ENCODE data around the gene LYST. TPM values are rescaled to one million over a fixed set of nuclear protein-coding genes. Genes with fewer than 3 reads are reported as not detected.
A peak's percentile ranks its signal among the peaks of the same experiment; 100 is the strongest.
"Not testable (repeated sequence)": the region's sequence is repeated elsewhere in the genome, so short reads cannot be mapped to it uniquely, and the experiment has no call there.

LYST gene
- total RNA-seq: 69.7 TPM

- DNase-seq: peak; percentile 28
Measured at GRCh38 chr1:235866205-235866912, at the start of gene LYST. TSS of gene LYST (minus strand) at chr1:235866906. CDS start at chr1:235830417, 36,489 bp downstream.

- not testable (repeated sequence) for DNase-seq
Measured at GRCh38 chr1:235915489-235915888, 48.8 kb upstream of the LYST start.

- DNase-seq: no peak
Measured at GRCh38 chr1:235913311-235913710, 46.6 kb upstream of the LYST start.

- DNase-seq: no peak
Measured at GRCh38 chr1:235911876-235912275, 45.2 kb upstream of the LYST start.

- no peak for DNase-seq
Measured at GRCh38 chr1:235911300-235911662, 44.6 kb upstream of the LYST start.

GRCh38 chr1:235910357-235911299 is 43.9 kb upstream of the LYST start:
- DNase-seq: no peak

GRCh38 chr1:235908742-235909520 is 42.2 kb upstream of the LYST start:
- DNase-seq: peak; percentile 39

- DNase-seq: no peak
Measured at GRCh38 chr1:235907897-235908240, 41.2 kb upstream of the LYST start.

- DNase-seq: no peak
Measured at GRCh38 chr1:235907187-235907896, 40.6 kb upstream of the LYST start.

GRCh38 chr1:235906436-235906835 is 39.7 kb upstream of the LYST start:
- no peak for DNase-seq

- not testable (repeated sequence) for DNase-seq
Measured at GRCh38 chr1:235903809-235904208, 37.1 kb upstream of the LYST start.

- DNase-seq: no peak
Measured at GRCh38 chr1:235902677-235903542, 36.2 kb upstream of the LYST start.

GRCh38 chr1:235901461-235901860 is 34.8 kb upstream of the LYST start:
- DNase-seq: no peak

GRCh38 chr1:235898126-235898525 is 31.4 kb upstream of the LYST start:
- DNase-seq: no peak

GRCh38 chr1:235893840-235894239 is 27.1 kb upstream of the LYST start:
- no peak for DNase-seq

- no peak for DNase-seq
Measured at GRCh38 chr1:235892734-235893413, 26.2 kb upstream of the LYST start.

GRCh38 chr1:235892202-235892601 is 25.5 kb upstream of the LYST start:
- no peak for DNase-seq

GRCh38 chr1:235888119-235888643 is 21.5 kb upstream of the LYST start:
- DNase-seq: no peak

GRCh38 chr1:235887676-235888075 is 21.0 kb upstream of the LYST start:
- DNase-seq: no peak

- DNase-seq: no peak
Measured at GRCh38 chr1:235885655-235886262, 19.1 kb upstream of the LYST start.

All from occipital lobe (tissue), 2 donors.